Measurements from ENCODE around the gene ELMO1.

ELMO1 gene

GRCh38 chr7:37249240-37249639, 199.4 kb downstream of the ELMO1 start:
- no peak overlapping the region for H3K4me3 ChIP-seq (ENCODE audit: low read depth, low read length)
- DNase-seq (ENCODE audit: low read depth), result no peak
- in situ Hi-C loops (cut with HindIII; ENCODE audit: low sequenced_read_pairs), result no loop called here
- no peak for TF ChIP-seq CTCF (IDR thresholded peaks at IDR 0.05; ENCODE audit: low read depth, low read length, missing control alignments)

GRCh38 chr7:37248396-37248861, 200.2 kb downstream of the ELMO1 start:
- no peak for TF ChIP-seq CTCF (IDR thresholded peaks at IDR 0.05; ENCODE audit: low read depth, low read length, missing control alignments)
- no peak for DNase-seq (ENCODE audit: low read depth)
- no peak overlapping the region for H3K4me3 ChIP-seq (ENCODE audit: low read depth, low read length)
- in situ Hi-C loops (cut with HindIII; ENCODE audit: low sequenced_read_pairs), result no loop called here

- peak; percentile 13 for DNase-seq (ENCODE audit: low read depth)
- in situ Hi-C loops (cut with HindIII; ENCODE audit: low sequenced_read_pairs), result no loop called here
- no peak overlapping the region for H3K4me3 ChIP-seq (ENCODE audit: low read depth, low read length)
- no peak for TF ChIP-seq CTCF (IDR thresholded peaks at IDR 0.05; ENCODE audit: low read depth, low read length, missing control alignments)
These were observed 200.8 kb downstream of the ELMO1 start for GRCh38 chr7:37247861-37248260.

- no peak for TF ChIP-seq CTCF (IDR thresholded peaks at IDR 0.05; ENCODE audit: low read depth, low read length, missing control alignments)
- in situ Hi-C loops (cut with HindIII; ENCODE audit: low sequenced_read_pairs), result no loop called here
- H3K4me3 ChIP-seq (ENCODE audit: low read depth, low read length), result no peak overlapping the region
- DNase-seq (ENCODE audit: low read depth), result no peak
These were observed 203.1 kb downstream of the ELMO1 start for GRCh38 chr7:37245590-37245989.

GRCh38 chr7:37236906-37237305, 211.8 kb downstream of the ELMO1 start:
- no peak for DNase-seq (ENCODE audit: low read depth)
- no peak for TF ChIP-seq CTCF (IDR thresholded peaks at IDR 0.05; ENCODE audit: low read depth, low read length, missing control alignments)
- H3K4me3 ChIP-seq (ENCODE audit: low read depth, low read length), result no peak overlapping the region
- in situ Hi-C loops (cut with HindIII; ENCODE audit: low sequenced_read_pairs), result no loop called here

DNA sequence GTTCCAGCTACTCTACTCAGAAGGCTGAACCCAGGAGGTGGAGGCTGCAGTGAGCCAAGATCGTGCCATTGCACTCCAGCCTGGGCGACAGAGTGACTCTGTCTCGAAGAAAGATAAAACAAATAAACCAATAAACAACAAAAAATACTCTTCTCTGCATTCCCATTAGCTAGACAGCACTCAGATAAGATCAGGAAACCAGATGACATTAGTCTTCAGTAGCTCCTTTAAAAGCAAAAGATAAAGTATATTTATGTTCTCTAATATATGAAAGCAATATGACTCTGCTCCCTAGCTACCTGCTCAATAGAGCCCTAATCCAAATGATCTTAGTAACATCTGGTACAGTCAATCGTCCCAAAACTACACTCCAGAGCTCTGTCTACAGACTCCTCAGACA, 212.9 kb downstream of the ELMO1 start:
- in situ Hi-C loops (cut with HindIII; ENCODE audit: low sequenced_read_pairs), result no loop called here
- no peak for TF ChIP-seq CTCF (IDR thresholded peaks at IDR 0.05; ENCODE audit: low read depth, low read length, missing control alignments)
- DNase-seq (ENCODE audit: low read depth), result no peak
- H3K4me3 ChIP-seq (ENCODE audit: low read depth, low read length), result no peak overlapping the region

DNA sequence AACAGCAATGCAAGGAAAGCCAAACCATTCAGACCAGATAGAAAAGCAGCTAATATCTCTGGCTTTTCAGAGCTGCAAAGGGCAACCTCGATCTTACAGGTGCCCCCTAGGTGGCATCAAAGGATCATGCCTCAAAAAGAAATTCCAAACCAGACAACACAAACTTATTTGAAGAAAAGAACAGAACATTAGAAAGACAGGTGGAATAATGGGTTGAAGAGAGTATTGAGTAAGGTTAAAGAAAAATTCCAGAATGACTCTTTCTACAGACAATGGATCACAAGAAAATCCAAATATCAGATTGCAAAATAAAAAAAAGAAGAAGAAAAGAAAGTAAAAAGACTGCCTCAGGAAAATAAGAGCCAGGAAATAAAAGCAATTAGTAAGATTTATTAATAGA, 213.7 kb downstream of the ELMO1 start:
- DNase-seq (ENCODE audit: low read depth), result no peak
- peak; percentile 49 for TF ChIP-seq CTCF (IDR thresholded peaks at IDR 0.05; ENCODE audit: low read depth, low read length, missing control alignments)
- no peak overlapping the region for H3K4me3 ChIP-seq (ENCODE audit: low read depth, low read length)
- in situ Hi-C loops (cut with HindIII; ENCODE audit: low sequenced_read_pairs), result no loop called here

Data from astrocyte of the cerebellum (primary cell).